GM10266 (cell line): Measurements from ENCODE around the gene PALM.

Source experiments
- DNase-seq: peaks from one replicate; pipeline ENCODE4 v3.0.0; 2012; ENCODE audit errors: extremely low spot score
- CTCF ChIP-seq: IDR thresholded peaks from 2 replicates; pipeline ENCODE4 v1.5.1; 2012; ENCODE audit warnings: mild to moderate bottlenecking, low read depth; ENCODE audit not compliant: control insufficient read depth, insufficient read depth; ENCODE audit errors: missing control alignments

The PALM gene

GRCh38 chr19:682678-683320 lies 25.9 kb upstream of the PALM start:
- DNase-seq: no peak
- no peak for TF ChIP-seq CTCF

DNA sequence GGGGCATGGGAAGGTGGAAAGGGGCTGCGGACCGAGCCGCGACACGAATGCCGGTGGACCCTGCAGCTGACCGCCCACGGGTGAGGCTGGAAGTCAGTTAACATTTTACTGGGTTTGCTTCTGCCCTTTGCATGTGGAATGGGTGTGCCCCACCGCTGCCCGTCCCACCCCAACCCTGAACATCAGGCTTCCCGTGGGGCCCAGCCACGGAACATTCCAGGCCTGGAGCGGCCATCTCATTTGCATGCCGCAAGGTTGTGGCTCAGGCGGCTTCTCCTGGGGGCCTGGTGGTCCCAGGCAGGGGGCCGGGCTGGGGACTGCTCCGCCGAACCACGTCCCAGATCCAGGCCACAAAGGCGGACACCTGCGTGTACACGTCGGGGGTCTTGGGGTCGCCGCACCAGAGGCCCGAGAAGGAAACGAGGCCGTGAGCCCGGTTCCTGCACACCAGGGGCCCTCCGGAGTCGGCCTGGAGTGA lies 23.2 kb upstream of the PALM start:
- TF ChIP-seq CTCF: no peak

GRCh38 chr19:686589-687297 lies 22.0 kb upstream of the PALM start:
- TF ChIP-seq CTCF: no peak

More for the DNA sequence above, 23.2 kb upstream of the PALM start:
- DNase-seq: no peak

GRCh38 chr19:687569-688166 lies 21.1 kb upstream of the PALM start:
- TF ChIP-seq CTCF: no peak
- DNase-seq: no peak

More at GRCh38 chr19:686589-687297, 22.0 kb upstream of the PALM start:
- no peak for DNase-seq

DNA sequence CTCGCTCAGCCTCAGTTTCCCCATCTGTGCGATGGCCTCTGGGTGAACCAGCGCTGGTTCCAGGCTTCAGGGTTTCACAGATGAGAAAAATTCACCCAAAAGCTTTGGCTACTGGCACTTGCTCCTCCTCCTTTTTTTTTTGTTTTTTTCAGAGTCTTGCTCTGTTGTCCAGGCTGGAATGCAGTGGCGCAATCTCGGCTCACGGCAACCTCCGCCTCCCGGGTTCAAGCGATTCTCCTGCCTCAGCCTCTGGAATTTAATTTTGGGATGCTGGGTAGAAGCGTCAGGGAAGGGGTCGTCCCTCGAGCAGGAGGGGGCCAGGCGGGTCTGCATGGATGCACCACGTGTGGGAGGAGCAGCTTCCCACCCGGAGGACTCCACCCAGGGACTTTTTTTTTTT lies 20.5 kb upstream of the PALM start:
- DNase-seq: no peak
- no peak for TF ChIP-seq CTCF

DNA sequence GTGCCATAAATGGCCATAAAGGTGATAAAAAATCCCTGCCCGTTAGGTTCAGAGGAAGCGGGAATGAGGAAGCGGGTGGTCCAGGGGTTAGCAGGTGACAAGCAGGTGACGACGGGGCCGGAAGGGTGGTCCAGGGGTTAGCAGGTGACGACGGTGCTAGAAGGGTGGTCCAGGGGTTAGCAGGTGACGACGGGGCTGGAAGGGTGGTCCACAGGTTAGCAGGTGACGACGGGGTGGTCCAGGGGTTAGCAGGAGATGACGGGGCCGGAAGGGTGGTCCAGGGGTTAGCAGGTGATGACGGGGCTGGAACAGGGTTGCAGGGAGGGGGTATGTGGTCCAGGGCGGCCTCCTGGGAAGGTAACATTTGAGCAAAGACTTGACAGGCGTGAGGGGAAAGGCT lies 19.7 kb upstream of the PALM start:
- no peak for DNase-seq
- TF ChIP-seq CTCF: no peak

- no peak for TF ChIP-seq CTCF
- DNase-seq: no peak
Observed at GRCh38 chr19:690203-690602, 18.5 kb upstream of the PALM start.
